GM21723 (cell line): Measurements from ENCODE around the gene DPH7.
"Not testable (repeated sequence)": the region's sequence is repeated elsewhere in the genome, so short reads cannot be mapped to it uniquely, and the experiment has no call there.

Experiments used
- ATAC-seq: cut with Tn5 transposase; IDR thresholded peaks from one replicate; pipeline ENCODE4 v1.9.1; 2021; ENCODE audit warnings: mild to moderate bottlenecking, moderate library complexity; ENCODE audit not compliant: unreplicated experiment

DPH7 gene

DNA sequence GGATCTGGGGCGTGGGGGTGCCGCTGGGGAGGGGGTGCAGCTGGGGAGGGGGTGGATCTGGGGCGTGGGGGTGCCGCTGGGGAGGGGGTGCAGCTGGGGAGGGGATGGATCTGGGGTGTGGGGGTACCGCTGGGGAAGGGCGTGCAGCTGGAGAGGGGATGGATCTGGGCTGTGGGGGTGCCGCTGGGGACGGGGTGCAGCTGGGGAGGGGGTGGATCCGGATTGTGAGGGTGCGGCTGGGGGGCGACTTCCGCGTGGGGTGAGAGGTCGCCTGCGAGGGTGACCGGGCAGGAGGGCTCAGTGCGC, 27.8 kb downstream of the DPH7 start:
- ATAC-seq: not testable (repeated sequence)

DNA sequence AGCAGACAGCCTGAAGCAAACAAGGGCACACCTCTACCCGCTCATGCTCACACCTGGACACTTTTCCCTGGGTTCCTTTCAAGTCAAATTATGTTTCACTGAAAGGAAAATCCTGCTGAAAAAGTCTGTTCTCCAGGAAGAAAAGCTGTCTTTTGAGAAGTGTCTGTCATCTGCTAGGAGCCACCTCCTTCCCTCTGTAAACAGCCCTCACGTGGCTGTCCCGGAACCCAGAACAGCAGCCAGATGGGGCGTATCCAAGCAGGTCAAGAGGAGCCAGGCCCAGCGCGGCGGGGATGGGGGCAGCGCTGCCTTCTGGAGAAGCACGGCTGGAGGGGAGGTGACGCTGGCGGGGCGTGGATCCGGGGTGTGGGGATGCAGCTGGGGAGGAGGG, 28.5 kb downstream of the DPH7 start, which contains the start of gene PNPLA7:
PNPLA7 (minus strand) TSS at position 172 of the 391 bp plus-strand sequence. CDS start 205 bp downstream, outside the sequence.
- no peak for ATAC-seq

DNA sequence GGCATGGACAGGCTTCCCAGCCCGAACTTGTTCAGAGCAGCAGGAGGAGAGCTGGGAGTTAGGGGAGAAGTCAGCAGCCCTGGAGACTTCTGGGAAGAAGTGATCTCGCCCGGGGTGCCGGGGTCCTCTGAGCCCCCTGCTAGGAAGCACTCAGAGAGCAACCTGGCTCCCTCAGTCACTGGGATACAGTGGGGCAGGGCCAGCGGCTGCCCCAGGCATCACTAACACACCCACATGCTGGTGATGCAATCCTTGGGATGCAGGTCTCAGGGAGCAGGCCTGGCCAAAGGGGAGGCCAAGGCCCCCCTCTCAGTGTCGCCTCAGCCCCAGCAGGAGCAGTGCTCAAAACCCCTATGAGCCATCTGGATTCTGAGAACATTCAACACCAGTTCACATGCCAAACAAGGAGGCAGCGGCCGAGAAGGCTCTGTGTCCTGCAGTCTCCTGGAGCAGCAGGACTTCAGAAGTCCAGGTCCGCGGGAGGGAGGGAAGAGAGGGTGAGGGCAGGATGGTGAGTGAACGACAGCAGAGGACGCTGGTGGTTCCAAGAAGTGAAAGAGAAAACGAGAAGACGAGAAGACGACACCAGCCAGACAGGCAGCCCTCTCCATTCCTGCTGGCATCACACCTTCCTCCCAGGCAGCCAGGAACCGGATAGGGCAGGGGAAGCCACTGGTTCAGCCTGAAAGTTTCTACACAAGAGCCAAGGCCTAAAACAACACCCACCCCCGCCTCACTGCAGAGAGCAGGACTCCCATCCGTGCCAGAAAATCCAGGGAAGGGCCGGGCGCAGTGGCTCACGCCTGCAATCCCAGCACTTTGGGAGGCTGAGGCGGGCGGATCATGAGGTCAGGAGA, 30.8 kb downstream of the DPH7 start:
- no peak for ATAC-seq

DNA sequence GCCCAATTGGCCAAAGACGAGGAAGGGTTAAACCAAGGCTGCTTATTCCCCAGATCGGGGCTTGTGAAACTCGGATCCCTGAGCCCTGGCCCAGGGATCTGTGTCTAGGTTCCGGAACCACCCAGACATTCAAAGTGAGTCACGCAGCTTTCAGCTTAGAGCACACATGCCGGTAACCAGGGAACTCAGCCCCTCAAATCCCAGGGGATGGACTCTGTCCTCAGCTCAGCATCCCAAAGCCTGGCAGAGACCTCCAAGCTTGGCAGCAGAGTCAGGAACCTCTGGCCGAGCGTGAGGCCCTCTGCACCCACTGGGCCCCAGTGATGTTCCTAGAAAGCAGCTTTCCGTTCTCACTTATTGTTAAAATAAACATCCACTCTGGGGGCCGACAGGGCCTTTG, 33.6 kb downstream of the DPH7 start:
- no peak for ATAC-seq

DNA sequence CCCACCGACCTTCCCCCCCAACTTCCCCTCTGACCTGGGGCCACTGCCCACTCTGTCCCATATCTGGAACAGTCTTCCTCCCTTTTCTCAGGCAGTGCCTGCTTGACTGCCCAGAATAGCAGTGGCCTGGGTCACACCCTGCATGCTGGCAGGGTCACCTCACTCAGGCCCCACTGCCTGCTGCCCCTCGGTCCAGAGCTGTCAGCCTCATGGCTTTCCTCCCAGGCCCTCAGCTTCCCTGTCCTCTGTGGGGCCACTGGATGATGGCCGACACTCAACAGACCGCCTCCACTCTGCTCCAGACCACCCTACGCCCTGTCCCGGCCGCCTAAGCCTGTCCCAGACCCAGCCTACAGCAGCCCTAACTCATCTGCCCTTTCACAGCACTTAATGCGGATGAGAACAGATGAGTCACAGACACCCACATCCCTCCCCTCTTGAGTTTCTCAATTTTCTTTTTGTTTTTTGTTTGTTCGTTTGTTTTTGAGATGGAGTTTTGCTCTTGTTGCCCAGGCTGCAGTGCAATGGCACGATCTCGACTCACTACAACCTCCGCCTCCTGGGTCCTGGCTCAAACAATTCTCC, 34.5 kb downstream of the DPH7 start:
- ATAC-seq: no peak

DNA sequence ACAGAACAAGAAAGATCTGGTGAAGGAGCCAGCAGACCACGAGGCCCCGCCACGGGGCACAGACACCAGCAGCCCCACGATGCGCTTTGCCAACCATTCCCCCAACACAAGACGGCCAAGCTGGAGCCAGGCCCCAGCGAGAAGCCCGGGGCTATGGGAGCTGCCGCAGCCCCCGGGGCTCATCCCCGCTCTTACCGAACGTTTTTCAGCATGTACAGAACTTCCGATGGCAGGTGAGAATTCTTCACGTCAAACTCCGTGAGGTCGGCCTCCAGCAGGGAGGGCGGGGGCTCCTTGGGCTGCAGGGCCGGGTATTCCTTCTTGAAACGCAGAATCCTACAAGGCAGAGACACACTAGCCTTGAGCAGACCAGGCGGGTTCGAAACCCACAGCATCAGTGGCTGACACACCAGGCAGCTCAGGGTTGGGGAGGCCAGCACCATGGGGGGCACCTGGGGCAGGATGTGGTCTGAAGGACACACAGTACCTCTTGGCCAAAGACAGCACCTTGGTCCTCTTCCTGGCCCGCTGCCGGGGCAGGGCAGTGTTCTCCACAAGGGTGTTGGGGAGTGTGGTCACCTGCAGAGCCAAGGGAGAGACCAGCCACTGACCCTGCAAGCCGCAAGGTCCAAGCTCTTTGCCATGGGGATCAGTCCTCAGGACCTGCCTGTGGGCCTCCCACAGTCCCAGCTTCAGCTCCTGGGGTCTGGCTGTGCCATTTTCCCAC, 35.3 kb downstream of the DPH7 start:
- no peak for ATAC-seq

DNA sequence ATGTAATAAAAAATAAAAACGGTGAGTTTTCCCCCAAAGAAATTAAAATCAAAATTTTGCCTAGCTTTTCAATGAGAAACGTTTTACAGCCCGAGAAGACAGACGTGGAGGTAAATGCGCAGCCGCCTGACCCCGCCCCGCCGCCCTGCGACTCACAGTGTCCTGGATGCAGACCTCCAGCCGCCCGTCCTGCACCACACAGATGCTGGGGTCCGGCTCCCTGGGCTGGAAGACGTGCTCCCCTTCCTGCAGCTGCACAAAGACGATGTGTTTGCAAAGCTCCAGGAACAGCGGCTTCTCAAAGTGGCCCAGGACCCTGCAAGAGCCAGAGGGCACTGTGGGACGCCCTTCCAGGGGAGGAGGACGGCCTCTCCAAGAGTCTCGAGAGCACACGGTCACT, 36.2 kb downstream of the DPH7 start:
- ATAC-seq: no peak

DNA sequence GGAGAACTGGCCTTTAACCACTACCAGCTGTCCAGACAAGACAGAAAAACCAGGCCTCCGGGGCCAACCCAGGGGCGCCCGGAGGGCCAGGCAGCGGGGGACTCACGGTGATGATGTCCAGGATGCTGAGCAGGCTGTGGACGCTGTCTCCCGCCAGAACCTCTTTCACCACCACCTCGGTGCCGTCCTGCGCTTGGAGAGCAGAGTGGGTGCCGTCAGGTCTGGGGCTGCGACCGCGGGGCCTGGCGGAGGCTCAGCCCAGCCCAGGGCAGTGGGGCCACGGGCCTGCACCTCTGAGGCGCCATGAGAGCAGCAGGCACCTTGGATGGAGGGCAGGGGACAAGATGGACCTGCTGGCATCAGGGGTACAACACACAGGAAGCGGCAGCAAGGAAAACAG, 38.2 kb downstream of the DPH7 start:
- ATAC-seq: no peak

DNA sequence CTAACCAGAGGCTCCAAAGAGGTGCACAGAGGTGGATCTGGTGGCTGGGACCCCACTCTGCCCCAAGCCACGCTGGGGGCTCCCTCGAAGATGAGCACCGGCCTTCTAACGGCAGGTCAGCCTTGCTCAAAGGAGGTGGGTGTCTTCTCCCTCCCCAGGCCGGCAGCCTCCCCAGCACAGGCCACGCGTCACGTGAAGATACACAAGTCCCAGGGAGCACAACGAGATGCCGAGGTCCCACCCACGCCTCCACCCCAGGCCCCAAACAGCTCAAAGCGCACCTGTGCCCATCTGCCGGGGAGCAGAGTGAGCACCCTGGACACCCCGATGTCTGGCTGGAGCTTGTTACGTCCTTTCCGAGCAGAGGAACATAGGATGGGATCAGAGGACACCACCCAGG, 40.7 kb downstream of the DPH7 start:
- ATAC-seq: no peak

DNA sequence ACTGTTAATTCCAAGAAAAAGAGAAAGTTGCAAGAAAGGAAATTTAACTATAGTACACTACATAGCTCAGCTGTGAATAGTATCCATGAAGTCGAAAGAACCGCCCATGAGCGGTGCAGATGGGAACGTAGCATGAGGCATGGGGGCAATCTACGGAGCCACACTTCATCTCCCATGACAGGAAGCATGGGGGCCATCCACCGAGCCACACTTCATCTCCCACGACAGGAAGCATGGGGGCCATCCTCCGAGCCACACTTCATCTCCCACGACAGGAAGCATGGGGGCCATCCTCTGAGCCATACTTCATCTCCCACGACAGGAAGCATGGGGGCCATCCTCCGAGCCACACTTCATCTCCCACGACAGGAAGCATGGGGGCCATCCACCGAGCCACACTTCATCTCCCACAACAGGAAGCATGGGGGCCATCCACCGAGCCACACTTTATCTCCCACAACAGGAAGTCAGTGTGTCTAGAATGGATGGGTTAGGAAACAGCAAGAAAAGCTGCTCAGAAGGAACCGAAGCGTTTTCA, 42.1 kb downstream of the DPH7 start:
- ATAC-seq: not testable (repeated sequence)

DNA sequence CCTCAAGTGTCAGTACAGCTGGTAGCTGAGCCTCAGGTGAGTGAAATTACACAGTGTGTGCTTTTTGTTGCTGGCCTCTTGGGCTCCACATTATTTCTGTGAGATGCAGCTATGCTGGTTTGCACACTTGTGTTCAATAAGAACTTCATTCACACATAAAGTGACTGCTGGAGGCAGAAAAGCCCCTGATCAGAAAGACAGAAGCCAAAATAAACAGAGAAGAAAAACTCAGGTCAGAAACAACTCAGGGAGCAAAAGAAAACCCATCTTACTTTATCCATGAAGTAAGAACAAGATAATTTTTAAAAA, 43.7 kb downstream of the DPH7 start:
- no peak for ATAC-seq

DNA sequence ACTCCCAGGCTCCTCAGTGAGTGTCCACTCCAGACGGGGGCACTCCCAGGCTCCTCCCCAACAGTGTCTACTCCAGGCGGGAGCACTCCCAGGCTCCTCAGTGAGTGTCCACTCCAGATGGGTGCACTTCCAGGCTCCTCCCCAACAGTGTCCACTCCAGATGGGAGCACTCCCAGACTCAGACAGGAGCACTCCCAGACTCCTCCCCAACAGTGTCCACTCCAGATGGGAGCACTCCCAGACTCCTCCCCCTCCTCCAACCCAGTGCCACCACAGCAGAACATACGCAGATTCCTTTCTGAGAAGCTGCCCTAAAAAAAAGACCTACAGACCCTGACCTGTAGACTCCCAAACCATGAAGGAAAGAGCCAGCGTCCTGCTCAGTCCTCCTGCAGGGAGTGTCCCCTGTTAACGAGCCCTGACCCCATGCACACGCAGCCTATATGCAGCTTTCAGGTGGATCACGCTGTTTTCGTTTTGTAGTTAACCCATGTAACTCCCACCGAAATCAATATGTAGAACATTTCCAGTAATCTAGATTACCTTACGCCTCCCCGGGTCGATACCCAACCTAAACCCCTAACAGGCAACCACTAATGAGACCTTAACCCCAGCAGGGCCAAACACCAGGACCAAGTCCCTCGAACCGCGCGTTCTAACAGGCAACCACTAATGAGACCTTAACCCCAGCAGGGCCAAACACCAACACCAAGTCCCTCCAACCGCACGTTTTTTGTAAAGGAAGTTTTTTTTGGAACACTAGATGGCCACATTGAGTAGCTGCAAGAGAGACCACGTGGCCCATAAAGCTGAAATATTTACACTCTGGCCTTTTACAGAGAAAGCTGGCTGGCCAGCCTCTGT, 44.2 kb downstream of the DPH7 start:
- no peak for ATAC-seq

DNA sequence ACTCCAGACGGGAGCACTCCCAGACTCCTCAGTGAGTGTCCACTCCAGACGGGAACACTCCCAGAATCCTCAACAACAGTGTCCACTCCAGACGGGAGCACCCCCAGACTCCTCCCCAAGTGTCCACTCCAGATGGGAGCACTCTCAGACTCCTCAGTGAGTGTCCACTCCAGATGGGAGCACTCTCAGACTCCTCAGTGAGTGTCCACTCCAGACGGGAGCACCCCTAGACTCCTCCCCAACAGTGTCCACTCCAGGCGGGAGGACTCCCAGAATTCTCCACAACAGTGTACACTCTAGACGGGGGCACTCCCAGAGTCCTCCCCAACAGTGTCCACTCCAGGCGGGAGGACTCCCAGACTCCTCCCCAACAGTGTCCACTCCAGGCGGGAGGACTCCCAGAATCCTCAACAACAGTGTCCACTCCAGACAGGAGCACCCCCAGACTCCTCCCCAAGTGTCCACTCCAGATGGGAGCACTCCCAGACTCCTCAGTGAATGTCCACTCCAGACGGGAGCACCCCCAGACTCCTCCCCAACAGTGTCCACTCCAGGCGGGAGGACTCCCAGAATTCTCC, 45.7 kb downstream of the DPH7 start:
- ATAC-seq: not testable (repeated sequence)

DNA sequence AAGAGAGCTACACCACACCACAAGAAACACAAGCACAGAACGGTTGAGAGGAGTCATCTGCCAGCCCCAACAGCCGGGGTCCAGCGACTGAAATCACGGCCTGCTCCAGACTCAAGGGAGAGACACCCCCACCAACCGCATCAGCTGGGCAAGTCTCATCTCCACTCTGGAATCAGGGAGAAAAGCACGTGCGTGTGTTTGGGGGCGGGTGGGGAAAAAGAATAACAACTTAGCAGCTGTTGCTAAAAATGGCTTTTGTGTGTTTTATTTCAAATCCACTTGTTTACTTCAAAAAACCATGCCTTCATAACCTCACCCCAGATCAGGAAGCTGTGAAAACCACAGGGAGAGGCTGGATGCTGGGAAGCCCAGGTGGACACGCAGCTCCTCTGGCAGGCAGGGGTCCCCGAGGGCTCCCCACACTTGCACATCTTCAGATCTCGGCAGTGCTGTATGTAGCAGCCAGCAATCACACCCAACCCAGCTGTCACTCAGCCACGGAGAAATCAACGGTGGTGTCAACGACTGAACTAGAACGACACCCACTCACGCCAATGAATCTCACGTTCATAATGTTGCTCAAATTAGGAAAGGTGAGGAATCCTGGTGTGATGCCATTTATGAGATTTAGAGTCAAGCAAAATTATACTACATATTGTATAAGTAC, 47.5 kb downstream of the DPH7 start:
- ATAC-seq: no peak

DNA sequence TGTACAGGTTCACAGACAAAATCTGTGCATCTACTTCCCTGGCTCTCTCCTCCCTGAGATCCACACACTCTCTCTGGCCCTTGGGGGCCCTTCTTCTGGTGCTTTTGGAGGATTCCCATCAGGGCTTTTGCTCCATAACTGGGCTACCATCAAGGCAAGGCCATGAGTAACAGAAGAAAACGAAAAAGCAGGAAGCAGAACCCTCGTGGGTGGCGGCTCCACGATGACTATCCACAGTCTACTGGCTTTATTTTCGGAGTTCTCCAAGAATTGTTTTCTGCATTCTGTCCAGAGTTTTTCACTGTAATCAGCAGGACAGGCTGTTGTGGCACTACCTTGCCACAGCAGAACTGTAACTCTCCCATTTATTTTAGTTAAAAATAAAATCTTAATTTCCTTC, 48.4 kb downstream of the DPH7 start:
- ATAC-seq: no peak

DNA sequence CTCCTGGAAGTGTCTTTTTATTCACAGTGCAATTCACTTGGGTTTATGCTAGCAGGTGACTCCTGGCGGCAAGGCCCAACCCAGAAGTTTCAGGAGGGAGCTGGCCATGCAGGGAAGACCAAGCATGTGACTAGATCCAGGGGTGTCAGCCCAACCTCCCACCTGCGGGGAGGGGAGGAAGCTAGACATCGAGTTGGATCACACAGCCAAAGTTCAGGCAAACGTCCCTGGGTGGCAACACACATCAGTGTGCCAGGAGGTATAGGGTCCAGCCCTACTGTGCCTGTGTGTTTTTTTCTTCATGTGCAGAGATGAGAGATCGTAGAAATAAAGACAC, 53.8 kb downstream of the DPH7 start:
- no peak for ATAC-seq

DNA sequence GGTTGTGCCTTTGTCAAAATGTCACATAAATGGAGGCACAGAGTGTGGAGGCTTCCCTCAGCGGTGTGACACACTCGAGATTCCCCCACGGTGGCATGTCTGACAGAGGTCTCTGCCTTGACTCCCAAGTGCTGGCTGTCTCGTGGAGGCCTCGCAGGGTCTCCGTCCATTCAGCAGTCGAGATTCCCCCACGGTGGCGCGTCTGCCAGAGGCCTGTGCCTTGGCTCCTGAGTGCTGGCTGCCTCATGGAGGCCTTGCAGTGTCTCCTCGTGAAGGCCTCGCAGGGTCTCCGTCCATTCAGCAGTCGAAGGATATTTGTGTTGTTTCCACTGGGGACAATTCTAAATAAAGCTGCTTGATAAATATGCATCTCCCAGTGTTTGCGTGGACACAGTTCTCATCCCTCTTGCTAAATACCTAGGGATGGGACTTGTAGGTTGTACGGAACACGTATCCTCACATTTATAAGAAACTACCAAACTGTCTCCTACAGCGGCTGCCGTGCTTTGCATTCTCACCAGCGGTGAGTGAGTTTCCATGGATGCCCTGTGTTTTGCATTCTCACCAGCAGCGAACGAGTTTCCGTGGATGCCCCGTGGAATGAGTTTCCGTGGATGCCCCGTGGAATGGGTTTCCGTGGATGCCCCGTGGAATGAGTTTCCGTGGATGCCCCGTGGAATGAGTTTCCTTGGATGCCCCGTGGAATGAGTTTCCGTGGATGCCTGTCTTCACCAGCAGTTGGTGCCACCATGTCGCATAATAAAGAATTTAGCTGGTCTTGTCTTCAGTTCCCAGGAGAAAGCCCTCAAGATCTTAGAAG, 54.4 kb downstream of the DPH7 start:
- ATAC-seq: no peak

DNA sequence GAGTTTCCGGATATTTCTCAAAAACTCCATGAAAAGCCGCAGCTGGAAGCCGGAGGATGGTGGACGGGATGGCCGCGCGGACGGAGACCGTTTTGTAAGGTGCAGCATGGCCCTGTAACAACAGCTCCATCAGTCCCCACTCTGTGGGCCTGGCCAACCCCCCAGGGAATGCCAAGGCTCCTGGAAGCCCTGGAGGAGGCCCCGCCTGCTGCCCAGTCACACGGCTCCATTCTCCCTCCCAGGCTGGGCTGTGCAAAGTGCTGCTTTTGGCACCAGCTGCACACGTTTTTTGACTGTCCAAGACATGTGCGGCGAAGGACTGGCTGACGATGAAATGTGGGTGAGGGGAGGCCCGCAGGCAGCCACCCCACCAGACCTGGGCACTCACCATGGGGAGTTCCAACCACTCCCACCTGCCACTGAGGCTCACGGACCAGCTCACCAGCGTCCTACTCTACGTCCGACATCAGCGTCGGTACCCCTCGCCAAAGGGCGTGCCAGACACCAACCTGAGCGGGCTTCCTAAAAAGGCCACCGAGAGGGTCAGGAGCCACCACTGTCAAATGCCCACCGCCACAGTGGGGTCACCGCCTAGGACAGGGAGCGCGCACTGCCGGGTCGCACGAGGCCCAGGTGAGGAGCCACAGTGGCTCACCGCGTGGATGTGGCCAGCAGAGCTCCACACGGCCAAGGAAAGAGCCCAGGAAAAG, 55.8 kb downstream of the DPH7 start:
- ATAC-seq: no peak
